CD14-positive monocyte (primary cell): ENCODE results near the gene AAGAB. TPM values are rescaled to one million over a fixed set of nuclear protein-coding genes. Genes with fewer than 3 reads are reported as not detected.

Source experiments
- DNase-seq, 3 donors: peaks; one replicate each; pipeline ENCODE4 v3.0.0-alpha.2; 2011 to 2022
- H2AFZ ChIP-seq: 2 replicates; pipeline ENCODE4 v1.6.0; 2012; ENCODE audit warnings: mild to moderate bottlenecking, low read depth, low read length, inconsistent platforms; ENCODE audit not compliant: insufficient read depth, poor library complexity, severe bottlenecking
- H3K27ac ChIP-seq, 2 donors: 1 replicate in 1 of 2; 2 replicates in 1 of 2; pipeline ENCODE4 v1.5.1; 2012 to 2013; ENCODE audit warnings: low read length in 2 of 2, control low read depth in 1 of 2, inconsistent platforms in 1 of 2, low read depth in 1 of 2, mild to moderate bottlenecking in 1 of 2
- H3K27me3 ChIP-seq, 2 donors: one replicate each; pipeline versions ENCODE4 v1.6.0 to v1.6.1; 2011 to 2013; ENCODE audit warnings: low read length in 2 of 2; ENCODE audit not compliant: control insufficient read depth in 2 of 2, insufficient read depth in 2 of 2
- H3K36me3 ChIP-seq, 2 donors: replicated peaks in 1 of 2; 1 replicate in 1 of 2; 2 replicates in 1 of 2; pipeline versions ENCODE4 v1.5.1 to v1.6.1; 2012 to 2013; ENCODE audit warnings: low read length in 2 of 2, control low read depth in 1 of 2, inconsistent platforms in 1 of 2, mild to moderate bottlenecking in 1 of 2; ENCODE audit not compliant: insufficient read depth in 2 of 2, control insufficient read depth in 1 of 2
- H3K4me1 ChIP-seq, 2 donors: 1 replicate in 1 of 2; 2 replicates in 1 of 2; pipeline versions ENCODE4 v1.5.1 to v1.6.1; 2012 to 2013; ENCODE audit warnings: low read length in 2 of 2, control low read depth in 1 of 2, inconsistent platforms in 1 of 2, mild to moderate bottlenecking in 1 of 2, moderate library complexity in 1 of 2; ENCODE audit not compliant: insufficient read depth in 2 of 2, control insufficient read depth in 1 of 2
- H3K4me2 ChIP-seq: replicated peaks from 2 replicates; pipeline ENCODE3; 2012; ENCODE audit warnings: low read length, moderate library complexity, mild to moderate bottlenecking; ENCODE audit not compliant: poor library complexity, severe bottlenecking; ENCODE audit errors: extremely low read depth
- H3K4me3 ChIP-seq, 3 experiments: fragments of 200-600 bp in 1 of 3; sonication (generic) in 1 of 3; replicated peaks in 1 of 3; 1 replicate in 2 of 3; 2 replicates in 1 of 3; pipeline ENCODE4 v1.5.1; 2011 to 2013; ENCODE audit warnings: low read length in 3 of 3, mild to moderate bottlenecking in 3 of 3, control low read depth in 2 of 3, low read depth in 2 of 3, inconsistent platforms in 1 of 3, moderate library complexity in 1 of 3
- H3K79me2 ChIP-seq: 2 replicates; pipeline ENCODE4 v1.6.0; 2012; ENCODE audit warnings: mild to moderate bottlenecking, control low read depth, inconsistent platforms, low read length, moderate library complexity; ENCODE audit not compliant: insufficient read depth
- H3K9ac ChIP-seq: 2 replicates; pipeline ENCODE4 v1.6.0; 2017; ENCODE audit warnings: low read length, mild to moderate bottlenecking; ENCODE audit not compliant: insufficient read depth, poor library complexity, severe bottlenecking
- H3K9me3 ChIP-seq, 2 donors: replicated peaks in 1 of 2; 1 replicate in 1 of 2; 2 replicates in 1 of 2; pipeline versions ENCODE4 v1.5.1 to v1.6.1; 2012 to 2013; ENCODE audit warnings: low read length in 2 of 2, control low read depth in 1 of 2; ENCODE audit not compliant: control insufficient read depth in 1 of 2, insufficient read depth in 1 of 2
- H4K20me1 ChIP-seq: 2 replicates; pipeline ENCODE4 v1.6.0; 2012; ENCODE audit warnings: mild to moderate bottlenecking, low read length, control low read depth, moderate library complexity; ENCODE audit not compliant: insufficient read depth
- H3K27ac Mint-ChIP-seq, 7 donors: one replicate each; pipeline ENCODE4 v1.8.0; 2020; ENCODE audit warnings: mild to moderate bottlenecking in 7 of 7, mixed read lengths in 7 of 7, moderate library complexity in 6 of 7, inconsistent platforms in 2 of 7
- H3K27me3 Mint-ChIP-seq, 3 donors: one replicate each; pipeline ENCODE4 v1.8.0; 2021 to 2022; ENCODE audit warnings: low read depth in 3 of 3, mild to moderate bottlenecking in 3 of 3, mixed read lengths in 3 of 3, moderate library complexity in 3 of 3, inconsistent platforms in 1 of 3
- H3K36me3 Mint-ChIP-seq, 2 donors: one replicate each; pipeline ENCODE4 v1.8.0; 2020; ENCODE audit warnings: mixed read lengths in 2 of 2, inconsistent platforms in 1 of 2, mild to moderate bottlenecking in 1 of 2
- H3K4me1 Mint-ChIP-seq: one replicate; pipeline ENCODE4 v1.8.0; 2020; ENCODE audit warnings: mild to moderate bottlenecking, mixed read lengths
- H3K4me3 Mint-ChIP-seq, 2 donors: one replicate each; pipeline ENCODE4 v1.8.0; 2020; ENCODE audit warnings: mild to moderate bottlenecking in 2 of 2, mixed read lengths in 2 of 2, moderate library complexity in 1 of 2
- H3K9me3 Mint-ChIP-seq, 7 donors: one replicate each; pipeline ENCODE4 v1.8.0; 2020 to 2022; ENCODE audit warnings: mixed read lengths in 7 of 7, mild to moderate bottlenecking in 6 of 7, moderate library complexity in 6 of 7, inconsistent platforms in 2 of 7
- WGBS: methylation state at CpG from one replicate; pipeline ENCODE4 v1.1.5; 2013; ENCODE audit warnings: missing lambda C conversion rate; ENCODE audit not compliant: insufficient coverage; 5-methylcytosine and 5-hydroxymethylcytosine counted together
- intact Hi-C, 2 donors: fragments of 100-400 bp; cut with micrococcal nuclease; formaldehyde crosslinking; loops; one replicate each; pipeline versions ENCODE4 v1.15.0 to v1.15.1; 2023
- polyA plus RNA-seq, 3 donors: library from polyadenylated mRNA; depleted of rRNA in 1 of 3; unstranded in 2 of 3; stranded (reverse) in 1 of 3; fragments of 300-500 nt in 2 of 3; fragments of >200 nt in 1 of 3; fragmentation: Illumina TruSeq in 2 of 3; gene quantifications; 1 replicate in 2 of 3; 2 replicates in 1 of 3; pipeline ENCODE4 v1.2.3, GENCODE V29; 2012 to 2021
- TF ChIP-seq, protein P1 (sequence below): fragments of 200-600 bp; IDR thresholded peaks from one replicate; pipeline ENCODE4 v1.8.0; 2022; ENCODE audit warnings: antibody characterized with exemption, mild to moderate bottlenecking

The AAGAB gene
- polyA plus RNA-seq, 3 donors: 11.2 to 40.4 (median 30.1) TPM

- Histone ChIP-seq H2AFZ (no peak overlapping the region), H3K27ac (no peak overlapping the region), H3K79me2 (peaks cover 5% of the 10 kb centered on the region), H3K4me1 (peaks cover 40 to 42% of the 10 kb centered on the region in 2 donors), H4K20me1 (no peaks in the 10 kb centered on the region), H3K9ac (no peak overlapping the region), H3K4me3 (no peak overlapping the region), H3K36me3 (peaks cover 47 to 66% of the 10 kb centered on the region in 2 donors), H3K4me2 (no peak overlapping the region), H3K27me3 (no peaks in the 10 kb centered on the region), H3K9me3 (no peaks in the 10 kb centered on the region)
- Mint-ChIP-seq H3K9me3 (peaks cover 0 to 2% (median 0%) of the 10 kb centered on the region in 7 donors), H3K4me3 (no peak overlapping the region), H3K4me1 (peaks cover 47% of the 10 kb centered on the region), H3K27me3 (peaks cover 0 to 2% (median 0%) of the 10 kb centered on the region in 3 donors), H3K36me3 (peaks cover 76 to 78% of the 10 kb centered on the region in 2 donors), H3K27ac (peak overlapping the region in 5 of 7 donors; percentile 24 to 70 (median 58))
- no peak for DNase-seq
- WGBS: 90% methylated on average over 6 of the region's 8 CpGs
- intact Hi-C loops: no loop called here
- TF ChIP-seq, protein P1, sequence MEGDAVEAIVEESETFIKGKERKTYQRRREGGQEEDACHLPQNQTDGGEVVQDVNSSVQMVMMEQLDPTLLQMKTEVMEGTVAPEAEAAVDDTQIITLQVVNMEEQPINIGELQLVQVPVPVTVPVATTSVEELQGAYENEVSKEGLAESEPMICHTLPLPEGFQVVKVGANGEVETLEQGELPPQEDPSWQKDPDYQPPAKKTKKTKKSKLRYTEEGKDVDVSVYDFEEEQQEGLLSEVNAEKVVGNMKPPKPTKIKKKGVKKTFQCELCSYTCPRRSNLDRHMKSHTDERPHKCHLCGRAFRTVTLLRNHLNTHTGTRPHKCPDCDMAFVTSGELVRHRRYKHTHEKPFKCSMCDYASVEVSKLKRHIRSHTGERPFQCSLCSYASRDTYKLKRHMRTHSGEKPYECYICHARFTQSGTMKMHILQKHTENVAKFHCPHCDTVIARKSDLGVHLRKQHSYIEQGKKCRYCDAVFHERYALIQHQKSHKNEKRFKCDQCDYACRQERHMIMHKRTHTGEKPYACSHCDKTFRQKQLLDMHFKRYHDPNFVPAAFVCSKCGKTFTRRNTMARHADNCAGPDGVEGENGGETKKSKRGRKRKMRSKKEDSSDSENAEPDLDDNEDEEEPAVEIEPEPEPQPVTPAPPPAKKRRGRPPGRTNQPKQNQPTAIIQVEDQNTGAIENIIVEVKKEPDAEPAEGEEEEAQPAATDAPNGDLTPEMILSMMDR: no peak
Observed at GRCh38 chr15:67173005-67173404, 81.5 kb downstream of the AAGAB start.

GRCh38 chr15:67172172-67172571 lies 82.3 kb downstream of the AAGAB start:
- Mint-ChIP-seq H3K4me3 (no peak overlapping the region), H3K36me3 (peaks cover 82 to 84% of the 10 kb centered on the region in 2 donors), H3K27ac (peak overlapping the region in 2 of 7 donors; percentile 22 to 57), H3K4me1 (peaks cover 40% of the 10 kb centered on the region), H3K9me3 (peaks cover 0 to 2% (median 0%) of the 10 kb centered on the region in 7 donors), H3K27me3 (peaks cover 0 to 4% (median 0%) of the 10 kb centered on the region in 3 donors)
- H3K36me3 ChIP-seq: peaks cover 54 to 73% of the 10 kb centered on the region in 2 donors
- no peaks in the 10 kb centered on the region for H4K20me1 ChIP-seq
- 83% methylated on average over 1 of the region's 6 CpGs for WGBS
- no peak overlapping the region for H3K27ac ChIP-seq
- peaks cover 32 to 34% of the 10 kb centered on the region in 2 donors for H3K4me1 ChIP-seq
- no peak overlapping the region for H3K4me3 ChIP-seq
- TF ChIP-seq, protein P1: no peak
- H3K9me3 ChIP-seq: no peaks in the 10 kb centered on the region
- H3K27me3 ChIP-seq: no peaks in the 10 kb centered on the region
- intact Hi-C loops: no loop called here
- peak in 1 of 3 donors; percentile 30 for DNase-seq
- peaks cover 5% of the 10 kb centered on the region for H3K79me2 ChIP-seq
- no peak overlapping the region for H3K4me2 ChIP-seq
- no peak overlapping the region for H2AFZ ChIP-seq
- no peak overlapping the region for H3K9ac ChIP-seq
